NCI-H2227 (cell line): ENCODE results near the gene UBQLN4.
"Not testable (repeated sequence)": the region's sequence is repeated elsewhere in the genome, so short reads cannot be mapped to it uniquely, and the experiment has no call there.

Experiments used
- DNase-seq: peaks from one replicate; lab custom pipeline; 2025; ENCODE audit not compliant: unreplicated experiment; lab: John Stamatoyannopoulos, UW

Gene UBQLN4

GRCh38 chr1:156062189-156062588, 8.6 kb upstream of the UBQLN4 start:
- DNase-seq: no peak

GRCh38 chr1:156060937-156061636, 7.5 kb upstream of the UBQLN4 start, which contains the start of gene RAB25:
TSS of gene RAB25 (plus strand) at chr1:156061160. CDS start at chr1:156061401, 241 bp downstream.
- no peak for DNase-seq

GRCh38 chr1:156056326-156056849, 2.8 kb upstream of the UBQLN4 start:
- DNase-seq: no peak

GRCh38 chr1:156055281-156056048, 1.9 kb upstream of the UBQLN4 start:
- DNase-seq: no peak

- peak; percentile 99 for DNase-seq
Measured at GRCh38 chr1:156054500-156055280, 1.1 kb upstream of the UBQLN4 start, which contains the start of gene LAMTOR2. TSS of gene LAMTOR2 (plus strand) at chr1:156054782. CDS start at chr1:156054890, 108 bp downstream.

- peak; percentile 83 for DNase-seq
Measured at GRCh38 chr1:156052862-156053767, 483 bp downstream of the UBQLN4 start.

- no peak for DNase-seq
Measured at GRCh38 chr1:156051011-156051725, 2.4 kb downstream of the UBQLN4 start.

- no peak for DNase-seq
Measured at GRCh38 chr1:156050376-156050775, 3.2 kb downstream of the UBQLN4 start.

- no peak for DNase-seq
Measured at GRCh38 chr1:156048663-156049258, 4.8 kb downstream of the UBQLN4 start.

GRCh38 chr1:156045076-156045475, 8.5 kb downstream of the UBQLN4 start:
- no peak for DNase-seq

GRCh38 chr1:156042828-156043227, 10.8 kb downstream of the UBQLN4 start:
- DNase-seq: no peak

- not testable (repeated sequence) for DNase-seq
Measured at GRCh38 chr1:156034991-156035390, 18.6 kb downstream of the UBQLN4 start.

- no peak for DNase-seq
Measured at GRCh38 chr1:156033011-156033410, 20.6 kb downstream of the UBQLN4 start.

GRCh38 chr1:156026588-156026987, 27.0 kb downstream of the UBQLN4 start:
- DNase-seq: no peak

- peak; percentile 70 for DNase-seq
Measured at GRCh38 chr1:156025876-156026275, 27.7 kb downstream of the UBQLN4 start.

GRCh38 chr1:156024801-156025200, 28.8 kb downstream of the UBQLN4 start:
- no peak for DNase-seq

GRCh38 chr1:156021954-156022353, 31.6 kb downstream of the UBQLN4 start:
- DNase-seq: no peak

- DNase-seq: no peak
Measured at GRCh38 chr1:156021093-156021428, 32.5 kb downstream of the UBQLN4 start.
